HG02642 (cell line): ENCODE results near the gene GGT5.
"Not testable (repeated sequence)": the region's sequence is repeated elsewhere in the genome, so short reads cannot be mapped to it uniquely, and the experiment has no call there.

Source experiments
- ATAC-seq: cut with Tn5 transposase; IDR thresholded peaks from one replicate; pipeline ENCODE4 v1.9.1; 2021; ENCODE audit warnings: mild to moderate bottlenecking; ENCODE audit not compliant: unreplicated experiment, poor library complexity

The GGT5 gene

DNA sequence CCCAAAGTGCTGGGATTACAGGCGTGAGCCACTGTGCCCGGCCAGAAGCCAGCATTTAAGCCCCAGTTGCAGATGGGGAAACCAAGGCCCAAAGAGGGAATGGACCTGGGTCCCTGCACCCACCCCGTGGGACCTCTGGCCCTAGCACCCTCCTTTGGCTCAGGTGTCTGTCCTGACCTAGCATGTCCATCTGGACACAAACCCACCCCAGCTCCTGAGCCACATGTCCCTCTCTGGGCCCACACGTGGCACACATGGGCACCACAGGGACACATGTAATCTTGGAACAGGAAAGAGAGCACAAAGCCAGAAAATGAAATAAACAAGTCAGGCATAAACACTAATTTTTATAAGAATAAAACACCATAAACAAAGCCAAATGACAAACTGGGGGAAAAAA, 9.6 kb downstream of the GGT5 start:
- no peak for ATAC-seq

DNA sequence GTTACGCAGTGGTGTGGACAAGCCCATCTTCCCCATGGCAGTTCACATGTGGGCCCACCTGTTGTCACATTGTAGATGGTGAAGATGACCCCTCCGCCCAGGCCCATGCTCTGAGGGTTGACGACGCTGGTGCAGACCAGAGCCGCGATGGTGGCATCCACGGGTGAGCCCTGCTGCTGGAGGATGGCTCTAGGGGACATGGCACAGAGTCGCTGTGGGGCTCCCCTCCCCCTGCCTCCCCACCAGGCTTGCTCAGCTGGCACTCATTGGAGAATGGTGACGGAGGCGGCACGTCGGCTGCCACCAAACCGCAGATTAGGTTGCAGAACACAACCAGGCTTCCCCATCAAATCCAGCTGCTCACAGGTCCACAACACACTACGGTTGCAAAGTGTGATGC, 11.1 kb downstream of the GGT5 start:
- no peak for ATAC-seq

DNA sequence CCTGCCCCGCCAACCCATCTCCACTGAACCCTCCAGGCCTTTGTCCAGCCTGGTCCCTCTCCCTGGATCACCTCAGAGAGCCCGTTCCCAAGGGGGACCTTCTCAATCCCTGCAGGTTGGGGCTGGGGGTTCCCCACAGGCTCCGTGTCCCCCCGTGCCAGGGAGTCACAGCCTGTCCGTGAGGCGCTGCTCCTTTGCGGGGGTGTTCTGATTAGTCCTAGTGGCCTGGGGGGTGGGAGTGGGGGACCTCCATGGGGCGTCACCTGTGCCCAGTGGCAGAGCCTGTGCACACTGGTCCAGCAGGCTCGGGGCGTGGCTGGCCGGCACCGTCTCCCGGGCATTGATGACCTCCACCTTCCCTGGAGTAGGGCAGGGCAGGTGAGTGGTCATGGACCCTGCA, 11.6 kb downstream of the GGT5 start:
- no peak for ATAC-seq

DNA sequence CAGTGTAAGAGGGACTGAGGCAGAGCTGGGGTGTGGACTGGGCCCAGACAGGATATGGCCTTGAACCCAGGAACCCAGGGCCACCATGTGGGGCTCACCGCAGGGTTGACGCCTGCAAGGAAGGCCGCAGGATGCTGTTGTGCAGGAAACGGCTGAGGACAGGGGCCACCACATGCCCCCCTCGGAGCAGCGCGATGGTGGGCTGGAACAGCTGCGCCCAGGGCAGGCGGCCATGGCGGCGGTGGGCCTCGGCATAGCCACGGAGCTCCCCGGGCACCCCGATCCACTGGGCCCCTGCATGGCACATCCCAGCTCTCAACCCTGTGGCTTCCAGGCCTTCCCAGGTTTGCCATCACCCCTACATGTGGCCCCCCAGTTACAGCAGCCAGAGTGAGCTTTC, 12.2 kb downstream of the GGT5 start:
- no peak for ATAC-seq

DNA sequence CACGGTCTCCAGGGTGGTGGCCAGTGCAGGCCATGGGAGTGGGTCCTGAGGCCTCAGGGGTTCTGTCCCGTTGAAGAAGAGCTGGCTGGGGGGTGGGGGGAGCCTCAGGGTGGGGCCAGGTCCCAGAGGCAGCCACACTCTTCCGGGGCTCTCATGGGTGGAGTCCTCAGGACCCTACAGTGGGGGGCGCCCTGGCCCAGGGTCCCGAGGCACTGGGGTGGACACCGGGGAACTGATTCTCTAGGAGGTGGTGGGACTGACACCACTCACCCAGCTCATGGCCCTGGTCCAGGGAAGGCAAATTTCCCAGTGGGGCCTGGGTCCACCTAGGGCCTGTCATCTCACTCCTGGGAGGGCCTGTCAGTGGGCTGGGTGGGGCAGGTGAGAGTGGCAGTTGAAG, 12.8 kb downstream of the GGT5 start:
- no peak for ATAC-seq

DNA sequence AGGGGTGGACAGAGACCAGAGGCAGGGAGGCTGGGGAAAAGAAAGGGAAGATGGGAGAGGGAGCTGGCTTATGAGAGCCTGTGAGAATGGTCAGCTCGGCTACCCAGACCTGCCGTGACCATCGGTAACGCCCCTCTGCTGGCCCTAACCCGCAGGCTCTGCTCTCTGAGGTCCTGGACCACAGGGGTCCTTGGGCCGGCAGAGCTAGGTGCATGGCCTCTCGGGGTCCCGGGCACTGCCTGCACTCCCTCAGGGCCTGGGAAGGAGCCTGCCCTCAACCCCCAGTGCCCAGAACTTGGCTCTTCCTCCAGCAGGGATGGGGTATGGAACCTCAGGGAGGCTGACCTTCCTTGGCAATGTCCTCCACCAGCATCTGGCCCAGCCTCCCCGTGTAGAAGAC, 13.2 kb downstream of the GGT5 start:
- no peak for ATAC-seq

DNA sequence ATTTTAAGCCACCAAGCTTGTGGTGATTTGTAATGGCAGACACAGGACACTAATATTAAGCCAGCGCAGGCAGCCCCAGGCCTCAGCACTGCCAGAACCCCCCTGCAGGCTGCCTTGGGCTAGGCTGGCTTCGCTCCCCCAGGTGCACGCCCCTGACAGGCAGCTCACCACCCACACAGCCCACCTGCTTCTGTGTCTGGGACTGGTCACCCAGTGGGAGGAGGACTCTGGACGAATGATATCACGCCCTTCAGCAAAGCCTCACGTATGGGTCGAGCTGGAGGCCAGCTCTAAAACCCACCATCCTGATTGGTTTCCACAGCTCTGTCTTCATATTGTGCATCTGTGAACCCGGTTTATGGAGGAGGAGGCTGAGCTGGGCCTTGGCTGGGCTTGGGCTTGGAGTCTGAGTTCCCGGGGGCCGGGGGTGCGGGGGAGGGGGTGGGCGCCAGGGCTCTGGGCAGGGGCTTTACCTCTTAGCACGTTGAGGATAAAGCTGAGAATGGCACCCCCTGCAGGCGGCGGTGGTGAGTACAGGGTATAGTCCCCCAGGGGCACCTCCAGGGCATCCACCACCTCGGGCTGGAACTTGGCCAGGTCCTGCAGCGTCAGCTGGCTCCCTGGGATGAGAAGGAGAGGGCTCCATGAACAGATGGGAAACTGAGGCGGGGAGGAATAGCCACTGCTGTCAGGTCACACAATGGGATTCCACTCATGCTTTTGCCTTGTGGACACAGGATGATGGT, 13.8 kb downstream of the GGT5 start:
- no peak for ATAC-seq

DNA sequence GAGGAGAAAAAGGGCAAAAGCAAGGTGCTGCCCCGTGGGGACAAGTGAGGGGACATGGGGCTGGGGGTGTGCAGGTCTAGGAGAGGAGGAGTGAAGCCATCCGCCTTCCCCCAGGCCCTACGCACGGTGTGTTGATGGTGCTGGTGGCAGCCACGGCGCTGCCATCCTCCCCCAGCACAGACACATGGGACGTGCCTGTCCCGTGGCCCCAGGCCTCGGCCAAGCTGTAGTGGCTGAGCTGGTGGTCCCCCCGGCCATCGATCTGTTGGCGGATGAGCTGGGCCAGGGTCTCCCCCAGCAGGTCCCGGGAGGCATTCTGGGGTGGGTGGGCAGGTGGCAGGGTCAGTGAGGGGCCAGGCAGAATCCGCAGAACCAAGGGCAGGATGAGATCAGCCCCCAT, 18.9 kb downstream of the GGT5 start:
- ATAC-seq = no peak

DNA sequence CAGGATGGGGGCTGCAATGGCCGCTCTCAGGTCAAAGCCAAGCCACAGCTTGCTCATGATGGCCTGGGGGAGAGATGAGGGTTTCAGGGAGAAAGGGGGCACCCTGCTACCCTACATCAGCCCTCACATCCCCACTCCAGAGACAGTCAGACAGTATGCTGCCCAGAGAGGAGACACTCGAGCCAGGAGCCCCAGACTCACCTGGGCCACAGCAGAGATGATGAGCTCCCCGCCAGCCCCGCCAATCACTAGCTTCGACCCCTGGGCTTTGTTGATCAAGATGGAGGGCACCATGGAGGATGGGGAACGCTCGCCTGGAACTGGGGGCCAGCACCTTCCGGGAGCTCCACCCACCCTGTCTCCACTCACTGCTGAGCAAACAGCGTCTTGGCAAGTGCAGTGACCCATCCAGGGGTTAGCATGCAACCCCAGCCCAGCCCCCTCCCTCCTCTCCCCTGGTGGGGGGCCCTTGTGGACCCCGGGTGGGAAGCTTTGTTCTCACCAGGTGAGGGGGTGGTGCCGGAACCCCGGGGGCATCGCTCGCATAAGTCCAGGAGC, 19.8 kb downstream of the GGT5 start:
- ATAC-seq = no peak

DNA sequence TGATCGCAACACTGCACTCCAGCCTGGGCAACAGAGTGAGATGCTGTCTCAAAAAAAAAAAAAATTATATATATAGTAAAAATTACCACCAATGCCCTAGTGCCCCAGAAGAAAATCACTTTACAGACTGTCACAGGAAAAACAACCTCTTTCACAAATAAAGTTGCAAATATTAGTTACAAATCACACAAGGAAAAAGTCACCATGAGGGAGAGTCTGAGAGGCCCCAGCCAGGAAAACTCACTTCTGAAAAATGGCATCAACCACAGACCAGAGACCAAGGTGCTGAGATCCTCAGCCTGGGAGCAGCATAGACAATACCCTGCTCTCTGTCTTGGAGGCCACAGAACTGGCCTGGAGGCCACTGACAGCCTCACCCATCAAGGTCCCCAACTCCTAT, 20.4 kb downstream of the GGT5 start:
- ATAC-seq = no peak

DNA sequence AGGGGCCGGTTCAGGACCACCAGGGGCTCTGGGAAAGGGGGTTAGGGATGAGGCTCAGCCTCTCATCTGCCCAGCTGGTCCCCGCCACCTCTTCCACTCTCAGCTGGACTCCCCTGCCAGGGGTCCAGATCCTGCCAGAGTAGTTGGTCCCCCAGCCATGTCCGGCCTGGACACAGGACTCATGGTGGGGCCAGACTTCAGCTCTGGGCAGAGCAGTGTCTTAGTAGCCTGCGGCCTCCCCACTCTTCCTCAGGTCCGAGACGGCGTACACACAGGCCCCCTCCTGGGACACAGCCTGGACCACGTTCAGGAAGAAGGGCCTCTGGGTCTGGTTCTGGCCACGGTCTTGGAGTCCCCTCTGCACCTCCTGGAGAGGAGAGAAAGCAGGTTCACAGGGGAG, 25.1 kb downstream of the GGT5 start:
- ATAC-seq = no peak

DNA sequence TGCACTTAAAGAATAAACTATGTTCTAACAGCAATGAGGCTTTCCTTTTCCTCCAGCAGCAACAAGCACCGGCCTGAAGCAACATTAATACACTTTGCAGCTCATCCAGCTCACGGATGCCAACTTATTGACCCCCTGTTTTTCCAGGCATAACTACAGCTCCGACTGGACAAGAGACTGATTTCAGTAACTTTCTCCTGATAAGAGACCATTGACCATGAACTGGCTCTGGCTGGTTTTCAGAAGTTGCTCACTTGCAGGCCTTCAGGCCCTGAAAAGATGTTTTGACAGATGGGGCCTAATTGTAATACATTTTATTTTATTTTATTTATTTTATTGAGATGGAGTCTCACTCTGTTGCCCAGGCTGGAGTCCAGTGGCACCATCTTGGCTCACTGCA, 27.5 kb downstream of the GGT5 start:
- no peak for ATAC-seq

DNA sequence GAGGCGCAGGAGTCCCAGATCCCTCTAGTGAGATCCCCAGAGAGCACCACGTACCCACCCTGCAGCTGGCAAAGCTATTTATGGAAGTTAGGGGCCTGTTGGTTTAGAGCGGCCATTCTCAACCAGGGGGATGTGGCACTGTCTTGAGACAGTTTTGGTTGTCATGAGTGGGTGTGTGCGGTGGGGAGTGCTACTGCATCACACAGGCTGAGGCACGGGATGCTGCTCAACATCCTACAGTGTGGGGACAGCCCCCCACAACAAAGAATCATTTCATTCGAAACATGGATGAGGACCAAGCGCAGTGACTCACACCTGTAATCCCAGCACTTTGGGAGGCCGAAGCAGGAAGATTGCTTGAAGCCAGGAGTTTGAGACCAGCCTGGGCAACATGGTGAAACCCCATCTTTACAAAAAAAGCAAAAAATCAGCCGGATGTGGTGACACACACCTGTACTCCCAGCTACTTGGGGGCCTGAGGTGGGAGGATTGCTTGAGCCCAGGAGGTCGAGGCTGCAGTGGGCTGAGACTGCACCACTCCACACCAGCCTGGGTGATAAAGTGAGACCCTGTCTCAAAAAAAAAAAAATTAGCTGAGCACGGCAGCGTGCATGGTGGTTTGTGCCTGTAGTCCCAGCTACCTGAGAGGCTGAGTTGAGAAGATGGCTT, 28.2 kb downstream of the GGT5 start:
- no peak for ATAC-seq

DNA sequence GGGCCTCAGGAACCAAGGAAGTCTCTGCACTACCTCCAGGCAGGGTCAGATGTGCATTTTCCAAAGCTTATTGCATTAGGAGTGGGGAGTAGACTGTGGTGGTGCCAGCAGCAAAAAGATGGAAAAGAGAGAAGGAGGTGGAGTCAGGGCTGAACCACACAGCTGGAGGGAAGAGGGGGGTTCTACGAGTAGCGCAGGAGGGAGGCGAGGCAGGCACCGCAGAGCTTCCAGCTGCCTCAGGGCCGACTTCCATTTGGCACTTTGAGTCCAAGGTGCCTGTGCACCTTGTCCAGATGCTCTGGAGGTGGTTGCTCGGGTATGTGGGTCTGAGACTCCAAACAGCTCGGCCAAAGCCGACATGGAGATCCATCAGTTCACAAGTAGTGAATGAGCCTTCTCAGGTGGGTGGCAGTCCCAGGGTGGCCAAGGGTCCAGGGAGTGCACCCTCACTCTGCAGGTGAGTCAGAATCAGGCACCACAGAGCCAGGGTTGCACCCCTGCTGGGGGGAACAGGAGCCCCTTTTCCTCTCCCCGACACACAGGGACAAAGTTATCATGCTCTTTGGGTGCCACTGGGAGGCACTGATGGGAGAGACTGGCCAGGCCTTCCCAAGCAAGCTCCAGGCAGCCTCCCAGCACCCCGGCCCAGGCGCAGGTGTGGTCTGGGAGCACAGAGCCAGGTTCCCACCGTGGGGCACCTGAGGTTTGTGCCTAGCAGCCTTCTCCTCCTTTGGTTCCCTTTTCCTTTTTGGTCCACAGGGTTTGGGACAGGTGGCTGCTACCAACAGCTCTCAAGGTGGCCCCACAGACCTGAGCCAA, 30.2 kb downstream of the GGT5 start:
- ATAC-seq = no peak

DNA sequence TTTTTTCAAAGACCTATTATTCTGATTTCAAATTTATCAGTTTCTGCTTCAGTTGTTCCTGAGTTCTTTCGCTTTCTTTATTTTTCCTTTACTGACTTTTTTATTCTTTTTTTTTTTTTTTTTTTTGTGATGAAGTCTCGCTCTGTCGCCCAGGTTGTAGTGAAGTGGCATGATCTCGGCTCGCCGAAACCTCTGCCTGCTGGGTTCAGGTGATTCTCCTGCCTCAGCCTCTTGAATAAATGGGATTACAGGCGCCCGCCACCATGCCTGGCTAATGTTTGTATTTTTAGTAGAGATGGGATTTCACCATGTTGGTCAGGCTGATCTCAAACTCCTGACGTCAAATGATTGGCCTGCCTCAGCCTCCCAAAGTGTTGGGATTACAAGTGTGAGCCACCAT, 31.8 kb downstream of the GGT5 start:
- ATAC-seq = not testable (repeated sequence)

DNA sequence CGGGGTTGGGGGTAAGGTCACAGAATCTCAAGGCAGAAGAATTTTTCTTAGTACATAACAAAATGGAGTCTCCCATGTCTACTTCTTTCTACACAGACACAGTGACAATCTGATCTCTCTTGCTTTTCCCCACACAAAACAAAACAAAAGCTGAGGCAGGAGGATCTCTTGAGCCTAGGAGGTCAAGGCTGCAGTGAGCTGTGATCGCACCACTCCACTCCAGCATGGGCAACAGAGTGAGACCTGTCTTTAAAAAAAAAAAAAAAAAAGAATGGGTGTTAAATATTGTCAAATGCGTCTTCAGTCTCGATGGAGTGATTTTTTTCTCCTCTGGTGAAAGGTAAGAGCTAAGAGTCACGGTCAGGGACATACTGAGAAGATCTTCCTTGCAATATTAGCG, 33.2 kb downstream of the GGT5 start:
- not testable (repeated sequence) for ATAC-seq

DNA sequence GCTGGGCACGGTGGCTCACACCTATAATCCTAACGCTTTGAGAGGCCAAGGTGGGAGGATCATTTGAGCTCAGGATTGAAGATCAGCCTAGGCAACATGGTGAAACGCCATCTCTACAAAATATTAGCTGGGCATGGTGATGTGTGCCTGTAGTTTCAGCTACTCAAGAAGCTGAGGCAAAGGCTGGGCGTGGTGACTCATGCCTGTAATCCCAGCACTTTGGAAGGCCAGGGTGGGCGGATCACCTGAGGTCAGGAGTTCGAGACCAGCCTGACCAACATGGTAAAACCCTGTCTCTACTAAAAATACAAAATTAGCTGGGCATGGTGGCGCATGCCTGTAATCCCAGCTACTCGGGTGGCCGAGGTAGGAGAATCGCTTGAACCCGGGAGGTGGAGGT, 34.5 kb downstream of the GGT5 start:
- ATAC-seq = not testable (repeated sequence)

DNA sequence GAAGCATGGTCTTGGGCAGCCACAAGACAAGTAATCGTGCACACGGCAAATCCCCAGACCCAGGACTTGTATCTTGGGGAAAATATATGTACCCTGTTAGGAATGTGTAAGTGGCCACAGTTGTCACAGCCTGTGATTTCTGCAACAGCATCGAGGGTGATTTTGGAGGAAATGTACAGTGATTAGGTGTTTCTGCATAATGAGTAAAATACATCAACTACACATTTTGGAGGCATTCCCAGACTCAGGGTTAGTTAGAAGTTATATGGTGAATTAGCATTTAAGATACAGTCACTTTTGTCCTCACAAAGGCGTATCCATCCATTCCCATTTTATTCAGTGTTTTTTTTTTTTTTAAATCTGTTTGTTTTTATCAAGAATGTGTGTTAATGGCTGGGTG, 35.2 kb downstream of the GGT5 start:
- no peak for ATAC-seq

DNA sequence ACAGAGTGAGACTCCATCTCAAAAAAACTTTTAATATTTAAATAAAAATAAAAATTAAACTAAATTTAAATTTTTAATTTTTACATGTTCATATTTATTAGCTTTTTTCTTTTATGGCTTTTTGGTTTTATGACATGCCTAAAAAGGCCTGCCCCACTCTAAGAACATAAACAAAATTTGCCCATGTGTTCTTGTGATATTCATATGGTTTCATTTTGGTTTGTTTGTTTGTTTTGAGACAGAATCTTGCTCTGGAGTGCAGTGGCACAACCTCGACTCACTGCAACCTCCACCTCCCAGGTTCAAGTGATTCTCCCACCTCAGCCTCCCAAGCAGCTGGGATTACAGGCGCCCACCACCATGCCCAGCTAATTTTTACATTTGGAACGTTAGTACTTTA, 35.9 kb downstream of the GGT5 start:
- no peak for ATAC-seq

DNA sequence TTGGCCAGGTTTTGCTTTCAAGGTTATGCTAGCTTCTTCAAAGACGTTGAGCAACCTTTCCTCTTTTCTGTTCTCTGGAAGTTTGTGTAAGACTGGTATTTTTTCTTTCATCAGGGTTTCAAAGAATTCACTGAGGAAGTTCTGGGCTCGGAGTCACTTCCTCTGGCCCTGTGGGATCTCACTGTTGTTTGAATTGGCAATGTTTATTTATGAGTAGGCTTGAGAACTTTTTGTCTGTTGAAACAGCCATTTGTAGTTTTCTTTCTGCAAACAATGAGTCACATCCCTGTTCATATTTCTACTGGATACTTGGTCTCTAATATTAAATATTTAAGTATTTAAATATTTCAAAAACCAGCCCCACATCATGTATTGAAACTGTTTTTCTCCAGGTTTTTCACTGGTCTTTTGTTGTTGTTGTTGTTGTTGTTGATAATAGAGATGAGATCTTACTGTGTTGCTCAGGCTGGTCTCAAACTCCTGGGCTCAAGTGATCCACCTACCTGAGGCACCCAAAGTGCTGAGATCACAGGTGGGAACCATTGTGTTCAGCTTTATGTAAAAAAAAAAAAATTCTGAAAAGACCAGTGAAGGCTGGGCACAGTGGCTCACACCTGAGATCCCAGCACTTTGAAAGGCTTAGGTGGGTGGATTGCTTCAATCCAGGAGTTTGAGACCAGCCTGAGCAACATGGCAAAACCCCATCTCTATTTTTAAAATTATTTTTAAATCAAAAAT, 36.7 kb downstream of the GGT5 start:
- no peak for ATAC-seq
